Frontal cortex (tissue), 4 donors: ENCODE data around the gene SPTBN1. TPM values are rescaled to one million over a fixed set of nuclear protein-coding genes. Genes with fewer than 3 reads are reported as not detected.

Experiments used
- DNase-seq, 2 donors: peaks; one replicate each; pipeline ENCODE4 v3.0.0; 2012; ENCODE audit warnings: low spot score in 2 of 2
- FAIRE-seq: peaks from 2 replicates; lab custom pipeline; 2012; peaks lifted over from hg19 to GRCh38; lab: Jason Lieb, UNC
- total RNA-seq: library from RNA; depleted of rRNA; stranded (reverse); fragments of >200 nt; gene quantifications from one replicate; pipeline ENCODE4 v1.2.3, GENCODE V29; 2014
- donor health status: control.
- donor health status: control.
- donor health status: control.

The SPTBN1 gene
- total RNA-seq, 1 donor from 2014 or later: 449 TPM

DNA sequence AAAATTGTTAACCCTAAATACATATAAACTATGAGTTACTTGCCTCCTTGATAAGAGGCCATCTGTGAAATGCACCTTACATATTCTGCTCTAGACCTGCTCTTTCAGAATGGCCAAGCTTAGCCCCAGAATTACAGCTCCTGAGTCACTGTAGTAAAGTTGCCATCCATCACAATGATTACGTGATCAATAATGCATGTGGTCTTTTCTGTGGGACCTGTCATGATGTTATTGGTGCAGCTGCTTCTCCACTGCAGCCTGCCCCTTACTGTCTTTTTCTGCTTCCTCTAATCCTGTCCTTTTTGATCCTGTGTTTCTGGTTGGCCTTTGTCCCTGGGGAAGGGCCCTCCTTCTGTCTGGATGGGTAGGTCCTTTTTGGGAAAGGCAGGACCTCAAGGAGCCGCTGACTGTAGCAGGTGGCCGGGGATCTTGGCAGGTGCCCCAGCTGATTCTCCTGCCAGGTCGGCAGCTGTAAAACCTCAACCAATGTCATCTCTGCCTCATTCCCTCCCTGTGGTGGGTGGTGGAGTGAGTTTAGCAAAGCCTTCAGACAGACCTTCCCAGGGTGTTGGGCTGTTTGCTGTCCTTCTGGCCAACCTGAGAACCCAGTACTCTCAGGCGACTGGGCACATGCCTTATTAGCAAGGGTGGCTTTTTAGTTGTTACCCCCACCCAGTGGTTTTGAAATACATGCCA lies 141.2 kb downstream of the SPTBN1 start:
- DNase-seq (no peak), FAIRE-seq (no peak)

DNA sequence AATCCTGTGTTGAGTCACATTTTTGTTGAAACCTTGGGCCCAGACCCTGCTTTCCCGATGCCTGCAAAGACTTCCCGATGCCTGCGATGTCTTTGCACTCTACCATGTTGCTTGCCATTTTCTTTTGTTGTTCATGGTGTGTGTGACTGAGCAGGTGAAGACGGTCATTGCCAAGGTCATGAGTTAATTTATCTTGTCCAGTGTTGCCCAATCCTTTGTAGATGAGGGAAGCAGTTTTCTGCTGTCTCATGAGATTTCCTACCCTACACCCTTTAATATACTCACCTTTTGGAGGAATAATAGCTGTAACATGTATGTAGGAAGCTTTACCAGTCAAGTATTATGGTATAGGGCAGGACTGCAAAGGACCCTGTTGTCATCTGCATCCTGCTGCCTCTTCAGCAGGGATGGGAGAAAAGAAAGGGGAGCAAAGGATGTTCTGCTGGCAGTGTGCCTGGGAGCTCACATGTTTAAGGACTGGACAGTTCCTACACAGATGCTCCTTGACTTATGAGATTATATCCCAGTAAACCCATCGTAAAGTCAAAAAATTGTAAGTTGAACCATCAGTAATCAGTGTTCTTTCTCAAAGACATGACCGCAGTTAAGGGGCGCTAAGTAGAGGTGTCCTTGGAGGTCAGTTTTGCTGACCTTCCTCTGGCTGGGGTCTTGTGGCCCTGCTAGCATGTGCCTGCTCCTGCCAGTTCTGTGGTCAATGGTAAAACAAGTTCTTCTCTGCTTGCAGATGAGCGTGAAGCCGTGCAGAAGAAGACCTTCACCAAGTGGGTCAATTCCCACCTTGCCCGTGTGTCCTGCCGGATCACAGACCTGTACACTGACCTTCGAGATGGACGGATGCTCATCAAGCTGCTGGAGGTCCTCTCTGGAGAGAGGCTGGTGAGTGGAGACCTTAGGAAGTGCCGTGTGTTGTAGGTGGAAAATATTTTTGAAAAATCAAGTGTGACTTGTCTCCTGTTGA lies 142.5 kb downstream of the SPTBN1 start:
- DNase-seq (no peak), FAIRE-seq (no peak)

DNA sequence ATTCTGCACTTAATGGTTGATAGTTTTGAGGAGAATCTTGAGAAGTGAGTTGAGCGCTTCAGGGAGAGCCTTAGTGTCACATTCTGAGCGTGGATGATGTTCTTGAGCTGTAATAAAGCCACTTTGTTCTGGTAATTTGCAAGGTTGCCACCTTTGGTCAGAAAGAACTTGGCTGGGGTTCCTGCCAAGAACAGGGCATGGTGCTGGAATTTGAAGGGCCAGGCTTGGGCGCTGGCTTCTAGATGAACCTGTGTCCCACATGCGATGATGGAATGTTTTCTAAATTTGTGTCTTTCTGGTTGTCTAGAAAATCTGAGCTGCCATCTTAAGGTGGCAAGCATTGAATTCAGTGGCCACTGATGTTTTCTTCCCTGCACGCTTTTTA lies 143.2 kb downstream of the SPTBN1 start:
- FAIRE-seq (no peak), DNase-seq (no peak)

DNA sequence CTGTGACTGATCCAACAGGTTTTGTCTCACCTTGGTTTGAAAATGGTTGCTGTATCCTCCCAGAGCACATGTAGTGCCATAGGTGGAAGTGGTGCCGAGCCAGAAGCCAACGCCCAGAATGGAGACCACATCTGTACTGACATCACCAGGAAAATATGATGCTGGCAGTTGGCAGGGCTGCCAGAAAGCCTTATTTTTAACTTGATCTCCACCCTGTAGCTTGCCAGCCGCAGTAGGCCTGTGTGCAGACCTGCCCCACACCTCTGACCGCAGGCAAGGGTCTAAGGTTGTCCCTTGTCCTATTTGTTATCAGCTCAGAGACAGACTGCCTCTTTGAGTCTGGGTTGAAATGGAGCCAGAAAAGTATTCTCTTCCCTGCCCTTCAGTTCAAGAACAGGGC lies 143.8 kb downstream of the SPTBN1 start:
- DNase-seq: no peak
- FAIRE-seq: no peak

DNA sequence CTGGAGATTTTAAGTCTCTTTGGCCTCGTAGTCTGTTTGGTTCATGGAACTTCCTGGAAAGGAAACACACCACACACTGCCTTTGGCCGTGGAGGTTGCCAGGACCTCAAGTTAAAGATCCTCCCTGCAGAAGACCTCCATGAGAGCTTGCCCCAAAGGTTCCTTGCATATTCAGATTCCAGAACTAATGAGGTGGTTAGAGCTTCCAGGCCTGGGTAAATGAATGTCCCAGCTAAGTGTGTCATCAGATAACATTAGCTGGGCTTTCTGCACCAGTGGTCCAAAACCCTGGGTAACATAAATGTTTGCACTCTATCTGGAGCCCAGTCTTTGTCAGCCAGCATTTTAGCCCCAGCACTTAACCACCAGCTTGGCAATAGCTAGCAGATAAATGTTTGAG lies 145.2 kb downstream of the SPTBN1 start:
- FAIRE-seq (no peak), DNase-seq (no peak)

DNA sequence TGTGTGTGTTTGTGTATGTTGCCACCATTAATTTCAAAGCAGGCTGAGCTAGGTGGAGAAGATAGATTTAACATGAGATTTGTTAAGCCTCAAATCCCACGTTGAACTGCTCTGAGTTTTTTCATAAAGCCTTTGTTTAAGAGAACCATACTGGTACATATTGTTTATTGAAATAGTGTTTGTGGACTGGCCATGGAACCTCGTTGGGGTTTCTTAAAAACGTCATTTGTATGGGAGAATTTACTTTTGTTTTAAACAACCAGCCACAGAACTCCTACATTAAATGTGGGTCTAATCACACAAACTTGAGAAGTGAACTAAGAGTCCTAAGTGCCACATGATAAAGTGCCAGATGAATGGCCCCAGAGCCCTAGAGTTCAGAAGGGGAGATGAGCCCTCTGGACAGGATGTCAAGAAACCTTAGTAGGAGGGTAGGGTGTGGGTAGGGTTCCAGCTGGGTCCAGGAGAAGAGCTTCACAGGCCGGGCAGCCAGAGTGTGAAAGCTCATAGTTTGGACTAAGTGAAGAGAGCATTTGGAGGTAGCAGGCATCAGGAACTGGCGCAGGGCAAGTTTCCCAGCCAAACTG lies 146.7 kb downstream of the SPTBN1 start:
- no peak for DNase-seq
- FAIRE-seq: no peak

DNA sequence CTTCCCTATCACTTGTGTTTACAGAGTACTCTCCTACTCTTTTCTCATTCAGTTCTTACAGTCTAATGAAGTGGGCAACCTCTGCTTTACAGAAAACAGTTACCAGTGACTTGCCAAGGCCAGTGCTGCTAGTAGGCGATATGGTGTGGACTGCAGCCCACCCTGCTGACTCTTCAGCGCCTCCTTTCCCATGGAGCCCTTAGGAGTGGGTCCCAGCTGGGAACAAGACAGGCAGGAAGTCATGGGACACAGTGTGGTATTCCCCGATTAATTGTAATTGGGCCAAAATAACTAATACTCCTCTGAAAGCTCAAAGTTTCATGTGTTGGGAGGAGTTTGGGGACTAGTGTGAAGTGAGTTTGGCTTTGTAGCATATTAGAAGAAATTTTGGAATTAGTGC lies 147.2 kb downstream of the SPTBN1 start:
- DNase-seq: no peak
- FAIRE-seq: no peak

DNA sequence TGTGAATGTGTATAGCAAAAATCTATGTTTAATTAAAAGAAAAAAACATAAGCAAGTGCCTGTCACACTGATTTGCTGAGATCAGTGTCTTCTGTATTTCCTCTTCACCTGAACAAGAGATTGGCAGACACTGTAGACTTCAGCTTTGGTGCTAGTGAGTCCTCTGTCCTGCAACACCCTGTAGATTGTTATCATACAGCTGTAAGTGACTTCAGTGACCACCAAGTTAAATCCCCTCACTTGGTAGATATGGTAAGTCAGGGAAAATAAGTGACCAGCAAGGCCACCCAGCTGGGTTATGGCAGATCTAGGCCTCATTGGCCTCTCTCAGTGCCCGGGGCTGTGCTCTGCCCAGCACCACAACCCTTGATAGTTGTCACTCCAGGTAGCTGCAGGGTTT lies 147.7 kb downstream of the SPTBN1 start:
- FAIRE-seq (no peak), DNase-seq (no peak)

DNA sequence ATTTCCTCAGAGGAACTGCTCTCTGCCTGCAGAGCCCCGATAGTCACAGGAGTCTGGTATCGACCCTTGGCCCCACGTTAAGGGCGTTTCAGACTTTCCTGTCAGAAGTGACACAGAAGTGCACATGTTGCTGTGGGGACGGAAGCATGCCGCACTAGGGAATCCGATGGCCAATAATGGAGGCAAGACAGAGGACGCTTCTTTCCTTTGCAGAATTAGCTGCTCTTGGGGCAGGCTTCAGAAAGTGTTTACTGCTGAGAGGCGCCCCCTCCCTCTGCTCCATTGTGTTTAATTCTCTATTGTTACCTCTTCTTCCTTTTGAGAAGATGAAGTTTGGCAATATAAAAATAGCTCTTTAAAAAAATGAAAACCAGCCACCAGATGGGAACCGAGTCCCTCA lies 148.7 kb downstream of the SPTBN1 start:
- DNase-seq (no peak), FAIRE-seq (no peak)

DNA sequence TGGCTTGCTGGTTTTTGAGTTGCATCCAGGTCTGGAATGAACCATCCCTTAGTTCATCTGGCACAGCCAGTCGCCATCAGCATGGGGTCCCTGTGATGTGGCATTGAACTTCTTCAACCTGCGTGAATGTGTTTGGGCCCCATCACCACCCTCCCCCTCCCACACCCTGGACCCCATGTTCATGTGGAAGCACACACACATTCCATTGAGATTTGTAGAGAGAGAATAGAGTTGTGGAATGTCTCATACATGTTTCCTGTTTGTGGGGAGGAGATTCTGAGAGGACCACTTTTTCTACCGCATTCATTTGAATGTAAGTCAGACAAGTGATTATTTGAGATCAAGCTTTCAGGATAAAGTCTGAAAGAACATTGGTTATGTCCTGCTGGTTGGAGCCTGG lies 149.7 kb downstream of the SPTBN1 start:
- FAIRE-seq: no peak
- no peak for DNase-seq

DNA sequence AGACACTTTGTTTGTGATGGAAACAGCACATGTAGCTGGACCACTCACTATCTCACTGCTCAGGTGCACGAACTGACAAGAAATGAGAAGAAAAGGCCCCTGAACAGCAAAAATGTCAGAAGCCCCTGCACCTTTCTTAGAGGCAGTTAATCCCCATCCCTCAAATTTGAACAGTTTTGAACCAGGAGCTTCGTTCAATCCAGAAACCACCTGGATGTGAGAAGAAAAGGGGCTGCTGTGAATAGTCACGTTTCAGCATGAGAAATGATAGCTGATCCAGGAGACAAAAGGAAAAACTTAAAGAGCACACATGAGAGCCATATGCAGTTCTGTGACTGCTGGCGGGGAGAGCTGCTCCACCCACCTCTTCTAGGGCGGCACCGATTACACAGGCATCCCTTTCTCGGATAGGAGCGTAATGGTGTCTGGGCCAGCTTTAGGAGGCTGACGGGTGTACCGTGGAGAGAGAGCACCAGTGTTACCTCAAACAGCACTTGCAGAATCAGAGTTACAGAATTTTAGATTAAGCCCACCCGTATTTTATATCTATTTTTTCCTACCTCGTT lies 150.3 kb downstream of the SPTBN1 start:
- FAIRE-seq (no peak), DNase-seq (no peak)

DNA sequence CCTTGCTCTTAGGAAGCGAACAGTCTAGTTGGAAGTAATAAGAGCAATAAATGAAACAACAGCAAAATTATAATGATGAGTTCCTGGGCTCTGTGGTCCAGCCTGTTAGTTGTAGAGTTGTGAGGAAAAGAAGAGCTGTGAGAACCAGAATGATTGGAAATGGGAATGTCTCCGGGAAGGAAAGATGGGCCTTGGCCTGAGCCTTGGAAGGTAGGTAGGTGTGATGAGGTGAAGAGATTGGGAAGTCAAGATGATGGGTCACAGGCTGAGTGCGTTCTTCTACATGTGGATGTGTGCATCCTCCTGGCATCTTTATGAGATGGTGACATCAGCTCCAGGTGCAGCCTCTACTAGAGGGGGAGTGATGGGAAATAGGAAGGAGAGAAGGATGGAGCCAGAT lies 152.1 kb downstream of the SPTBN1 start:
- no peak for FAIRE-seq
- DNase-seq: no peak

DNA sequence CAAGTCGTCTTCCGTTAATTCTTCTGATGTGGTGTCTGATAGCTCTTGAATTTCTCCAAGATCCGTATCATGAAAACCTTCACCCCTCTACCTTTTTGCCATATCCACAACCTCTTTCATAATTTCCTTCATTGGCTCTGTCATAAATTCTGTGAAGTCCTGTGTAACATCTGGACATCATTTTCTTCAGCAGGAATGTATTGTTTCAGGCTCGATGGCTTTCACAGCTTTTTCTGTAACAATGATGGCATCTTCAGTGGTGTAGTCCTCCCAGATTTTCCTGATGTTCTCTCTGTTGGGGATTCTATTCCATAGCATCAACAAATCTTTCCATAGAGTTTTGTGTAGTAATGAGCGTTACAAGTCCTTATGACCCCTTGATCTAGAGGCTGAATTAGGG lies 153.1 kb downstream of the SPTBN1 start:
- no peak for FAIRE-seq
- no peak for DNase-seq

DNA sequence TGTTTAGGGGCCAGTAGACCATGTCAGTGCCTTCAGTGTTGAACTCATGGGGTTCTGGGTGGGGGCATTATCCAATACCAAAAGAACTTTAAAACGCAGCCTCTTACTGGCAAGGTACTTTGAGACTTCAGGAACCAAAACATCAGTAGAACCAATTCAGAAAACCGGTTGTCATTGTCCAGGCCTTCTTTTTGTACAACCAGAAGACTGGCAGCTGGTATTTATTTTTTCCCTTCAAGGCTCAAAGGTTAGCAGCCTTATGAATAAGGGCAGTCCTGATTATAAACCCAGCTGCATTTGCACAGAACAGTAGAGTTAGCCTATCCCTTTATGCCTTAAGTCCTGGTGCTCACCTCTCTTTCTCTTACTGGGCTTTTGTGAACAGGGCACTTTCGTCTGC lies 153.5 kb downstream of the SPTBN1 start:
- FAIRE-seq: no peak
- DNase-seq: no peak

DNA sequence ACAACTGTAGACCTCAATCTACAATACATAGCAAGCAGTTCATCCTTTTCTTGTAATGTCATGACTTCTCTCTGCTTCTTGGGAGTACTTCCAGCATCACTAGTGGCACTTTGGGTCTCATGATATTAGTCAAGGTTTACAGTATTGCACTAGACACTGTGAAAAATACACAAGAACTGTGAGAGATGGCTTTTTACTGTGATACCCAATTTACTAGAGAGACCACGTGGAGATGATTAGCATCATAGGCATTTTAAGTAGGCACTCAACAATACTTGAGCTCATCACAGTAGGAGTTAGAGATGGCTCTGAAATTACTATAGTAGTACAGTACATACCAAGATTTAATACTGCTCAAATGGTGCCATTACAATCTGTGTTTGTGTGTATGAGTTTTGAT lies 154.6 kb downstream of the SPTBN1 start:
- DNase-seq: no peak
- FAIRE-seq: no peak

DNA sequence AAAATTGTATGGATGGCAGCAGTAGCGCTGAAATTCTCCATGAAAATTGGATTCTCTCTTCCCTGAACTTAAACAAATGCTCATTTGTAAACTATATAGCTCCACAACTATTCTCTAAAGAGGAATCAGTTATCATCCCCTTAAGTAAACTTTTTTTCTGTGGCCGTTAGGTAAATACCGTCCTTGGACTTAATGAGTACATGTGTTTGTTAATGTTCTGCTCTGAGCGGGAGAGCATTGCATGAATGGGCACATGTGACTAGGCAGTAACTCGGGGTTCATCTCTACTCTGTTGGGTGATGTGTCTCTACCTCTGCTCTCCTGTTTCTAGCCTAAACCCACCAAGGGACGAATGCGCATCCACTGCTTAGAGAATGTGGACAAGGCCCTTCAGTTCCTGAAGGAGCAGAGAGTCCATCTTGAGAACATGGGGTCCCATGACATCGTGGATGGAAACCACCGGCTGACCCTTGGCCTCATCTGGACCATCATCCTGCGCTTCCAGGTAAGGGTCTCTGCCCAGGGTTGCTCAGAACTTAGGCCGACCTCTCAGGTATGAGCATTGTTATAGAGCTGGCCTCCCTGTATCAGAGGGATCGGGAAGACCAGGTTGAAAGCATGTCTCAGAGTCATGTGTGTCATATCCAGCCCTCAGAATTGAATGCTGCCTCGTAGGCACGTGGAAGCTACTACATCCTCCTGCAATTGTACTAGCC lies 155.9 kb downstream of the SPTBN1 start:
- no peak for DNase-seq
- no peak for FAIRE-seq

DNA sequence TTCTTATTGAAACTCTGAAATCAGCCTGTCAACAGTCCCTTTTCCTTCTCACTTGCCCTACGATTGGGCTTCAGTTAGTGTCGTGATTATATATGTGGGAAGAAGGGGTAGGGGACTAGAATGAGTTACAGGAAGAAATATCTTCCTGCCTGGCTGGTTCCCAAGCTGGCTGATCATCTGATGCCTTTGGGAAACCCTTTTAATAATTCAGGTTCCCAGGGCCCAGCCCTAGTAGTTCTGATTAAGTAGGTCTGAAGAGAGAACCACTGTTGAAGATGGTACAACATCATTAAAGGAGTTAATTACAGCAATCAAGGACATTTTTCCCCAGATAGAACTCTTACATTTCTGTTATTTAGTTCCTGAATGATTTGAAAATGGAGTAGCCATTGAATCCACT lies 157.3 kb downstream of the SPTBN1 start:
- DNase-seq: no peak
- FAIRE-seq: no peak

DNA sequence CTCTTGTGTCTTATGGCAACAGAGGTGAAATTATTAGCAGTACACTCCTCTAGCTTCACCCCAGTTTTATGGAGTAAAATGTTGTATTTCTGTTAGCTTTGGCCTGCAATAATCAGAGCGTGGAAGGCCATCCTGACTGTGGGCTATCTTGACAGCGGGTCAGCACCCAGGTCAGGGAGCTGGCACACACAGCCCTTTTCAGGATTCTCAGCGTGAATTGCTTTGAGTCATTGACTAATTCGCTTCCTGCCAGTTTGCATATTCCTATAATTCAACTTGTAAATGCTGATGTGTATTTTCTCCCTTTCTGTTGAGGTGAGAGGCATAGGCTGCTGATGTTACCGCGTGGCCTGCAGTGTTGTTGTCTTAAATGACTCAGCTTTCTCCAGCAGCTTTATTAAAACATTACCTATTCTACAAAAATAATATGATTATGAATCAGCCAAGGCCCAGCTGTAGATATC lies 157.7 kb downstream of the SPTBN1 start:
- FAIRE-seq (no peak), DNase-seq (no peak)

DNA sequence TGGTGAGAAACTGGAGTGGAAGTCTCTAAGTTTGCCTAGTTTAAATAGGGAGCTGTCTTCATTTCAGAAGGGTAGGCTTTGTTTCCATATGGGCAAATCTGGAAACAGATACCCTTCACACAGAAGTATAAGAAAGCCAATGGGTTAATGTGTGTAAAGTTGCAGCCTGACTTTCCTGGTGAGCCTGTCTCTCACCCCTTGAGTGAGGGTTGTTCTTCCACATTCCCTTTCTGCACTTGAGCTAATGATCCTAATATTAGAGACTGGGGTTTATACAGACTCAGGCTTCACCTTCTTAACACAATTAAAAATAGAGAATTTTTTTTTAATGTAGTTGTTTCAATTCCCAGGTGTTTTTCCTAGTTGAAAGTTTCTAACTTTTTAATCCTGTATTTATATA lies 158.7 kb downstream of the SPTBN1 start:
- DNase-seq (no peak), FAIRE-seq (no peak)
